Activated CD4-positive, alpha-beta T cell treated with anti-CD3 and anti-CD28 coated beads, Interleukin-2, amount 50 U/mL, for 1 hour (primary cell): ENCODE data around the gene COMT.
A peak's percentile ranks its signal among the peaks of the same experiment; 100 is the strongest.

Experiments
- DNase-seq: peaks from one replicate; pipeline ENCODE4 v3.0.0-alpha.2; 2020

The COMT gene

DNA sequence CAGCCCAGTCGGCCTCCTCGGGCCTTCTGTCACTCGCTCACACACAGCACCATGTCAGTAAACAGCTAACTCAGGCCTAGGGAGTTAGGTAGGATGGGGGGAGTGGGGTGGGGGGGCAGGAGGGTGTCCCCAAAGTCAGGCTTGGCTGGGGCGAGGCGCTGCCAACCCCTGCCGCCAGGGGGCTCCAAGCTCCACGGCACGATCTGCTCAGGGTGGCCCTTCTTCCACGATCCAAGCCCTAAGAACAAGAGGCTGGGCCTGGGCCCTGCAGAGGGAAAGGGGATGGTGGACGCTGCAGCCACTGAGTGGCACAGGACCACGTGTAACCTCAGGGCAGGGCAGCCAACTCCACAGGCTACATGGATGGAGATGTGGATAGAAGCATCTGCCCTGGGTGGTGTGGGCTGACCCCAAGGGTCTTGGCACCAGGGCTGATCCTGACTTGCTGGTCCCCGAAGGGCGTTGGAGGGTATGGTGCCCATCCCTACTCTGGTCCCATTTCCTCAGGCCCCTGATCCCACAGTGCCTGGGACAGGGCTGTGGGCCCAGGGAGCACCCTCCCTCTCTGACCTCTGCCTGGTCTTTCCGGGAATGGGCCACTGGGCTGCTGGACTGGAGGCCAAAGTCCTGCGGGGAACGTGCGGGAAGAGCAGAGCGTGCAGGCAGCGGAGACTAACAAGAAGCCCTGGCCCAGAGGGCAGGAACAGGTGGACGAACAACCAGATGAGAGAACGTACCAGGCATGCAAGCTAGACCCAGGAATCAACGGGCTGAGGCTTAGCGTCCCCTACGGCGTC lies 29.1 kb downstream of the COMT start:
- peak; percentile 83 for DNase-seq

DNA sequence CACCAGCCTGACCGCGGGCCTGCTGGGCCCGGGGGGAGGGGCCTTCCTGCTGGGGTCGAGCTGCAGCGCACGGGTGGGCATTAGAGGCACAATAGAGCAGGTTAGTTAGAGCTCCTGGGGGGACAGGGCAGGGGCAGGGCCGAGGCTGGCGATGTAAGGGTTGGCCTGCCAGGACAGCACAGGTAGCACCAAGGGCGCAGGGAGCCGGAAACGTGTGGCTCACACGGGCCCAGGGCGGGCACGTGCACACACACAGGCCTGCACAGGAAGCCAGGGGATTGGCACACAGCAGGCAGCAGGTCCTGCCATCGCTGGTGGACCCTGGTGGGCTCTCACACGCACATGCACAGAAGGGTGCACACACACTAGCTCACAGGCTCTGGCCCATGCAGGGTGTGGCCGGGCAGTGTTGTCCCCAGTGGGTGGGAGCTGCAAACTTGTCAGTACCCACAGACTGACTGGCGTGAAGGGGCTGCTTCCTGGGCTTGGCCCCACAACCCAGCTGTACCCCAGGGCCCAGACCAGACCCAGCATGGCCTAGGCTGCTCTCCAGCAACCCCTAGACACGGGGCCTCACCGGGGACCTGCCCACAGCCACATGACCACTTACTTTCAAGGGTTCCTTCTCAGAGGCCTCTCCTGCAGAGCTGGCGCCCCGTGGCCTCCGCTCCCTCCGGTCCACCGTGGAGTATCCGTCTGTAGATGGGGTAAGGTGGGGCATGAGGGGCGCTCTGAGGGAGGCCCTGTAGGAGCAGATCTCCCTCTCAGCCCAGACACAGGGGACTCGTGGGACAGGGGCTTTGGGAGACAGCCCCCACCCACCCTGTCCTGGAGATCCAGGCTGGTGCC lies 29.9 kb downstream of the COMT start:
- DNase-seq = no peak

- no peak for DNase-seq
Observed at GRCh38 chr22:19972251-19972650, 30.7 kb downstream of the COMT start.

- DNase-seq = no peak
Observed at GRCh38 chr22:19972652-19973550, 31.3 kb downstream of the COMT start.

DNA sequence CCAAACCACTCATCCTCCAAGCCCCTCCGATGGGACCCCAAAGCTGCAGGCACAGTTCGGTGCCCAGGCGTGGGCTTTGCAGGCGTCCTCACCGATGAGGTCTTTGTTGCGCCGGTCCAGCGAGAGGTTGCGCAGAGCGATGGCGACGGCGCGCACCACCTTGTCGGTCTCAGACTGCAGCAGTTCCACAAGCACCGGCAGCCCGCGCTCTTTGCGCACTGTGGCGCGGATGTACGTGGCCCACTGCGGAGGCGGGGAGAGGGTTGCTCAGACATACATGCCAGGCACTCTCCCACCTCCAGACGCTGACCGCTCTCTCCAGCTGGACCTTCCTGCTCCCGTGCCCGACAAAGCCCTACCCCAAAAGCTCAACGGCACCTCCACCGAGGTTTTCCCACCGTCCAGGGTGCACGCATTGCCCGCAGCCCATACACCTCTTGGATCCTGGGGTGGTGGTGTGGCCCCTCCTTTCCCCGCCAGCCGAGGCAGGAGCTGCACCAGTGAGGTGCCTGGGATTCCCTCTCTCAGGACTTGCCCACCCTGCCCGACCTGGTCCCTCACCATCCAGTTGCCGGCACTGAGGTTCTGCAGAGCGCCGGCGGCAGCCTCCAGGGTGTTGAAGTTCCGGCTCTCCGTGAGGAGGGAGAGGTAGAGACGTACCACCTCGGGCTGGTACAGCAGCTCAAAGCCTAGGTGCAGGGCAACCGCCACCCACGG lies 32.1 kb downstream of the COMT start:
- no peak for DNase-seq

GRCh38 chr22:19974268-19974861 lies 32.8 kb downstream of the COMT start:
- DNase-seq = no peak

- no peak for DNase-seq
Observed at GRCh38 chr22:19974935-19975706, 33.5 kb downstream of the COMT start.

GRCh38 chr22:19975707-19976035 lies 34.1 kb downstream of the COMT start:
- no peak for DNase-seq

DNA sequence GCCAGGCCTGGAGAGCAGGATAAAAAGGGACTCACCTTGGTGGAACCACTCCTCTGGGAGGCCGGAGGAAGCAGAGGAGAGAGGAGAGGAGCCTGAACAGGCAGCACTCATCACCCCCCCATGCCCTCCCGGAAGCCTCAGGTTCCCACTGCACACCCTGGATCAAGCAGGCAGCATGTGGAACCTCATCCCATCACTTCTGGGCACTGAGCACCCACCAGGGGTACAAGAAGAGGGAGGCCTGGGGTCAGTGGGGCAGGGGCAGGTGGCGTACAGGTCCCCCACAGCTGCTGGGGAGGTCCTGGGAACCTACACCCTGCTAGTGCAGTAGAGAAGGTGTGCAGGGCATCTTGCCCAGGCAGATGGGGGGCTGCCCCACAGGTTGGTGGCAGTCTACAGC lies 35.1 kb downstream of the COMT start:
- no peak for DNase-seq

- DNase-seq = no peak
Observed at GRCh38 chr22:19977296-19978243, 36.0 kb downstream of the COMT start.

GRCh38 chr22:19978748-19979147 lies 37.2 kb downstream of the COMT start:
- DNase-seq = no peak

GRCh38 chr22:19979712-19980493 lies 38.3 kb downstream of the COMT start:
- DNase-seq = no peak

DNA sequence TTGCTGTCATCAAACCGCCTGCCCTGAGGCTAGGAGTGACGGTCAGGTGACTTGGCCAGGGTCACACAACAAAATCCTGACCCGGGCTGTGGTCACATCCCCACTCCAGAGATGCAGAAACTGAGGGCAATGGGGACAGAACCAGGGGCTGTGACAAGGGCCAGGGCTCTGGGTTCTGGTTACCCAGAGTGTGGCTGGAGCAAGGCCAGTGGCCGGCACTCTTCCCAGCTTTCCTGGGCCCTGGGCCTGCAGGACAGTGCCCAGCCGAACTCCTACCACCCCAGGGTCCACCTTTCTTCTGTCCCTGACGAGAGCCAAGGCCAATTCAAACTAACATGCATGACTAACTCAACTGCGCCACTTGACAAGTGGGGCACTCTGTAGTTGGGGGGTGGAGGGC lies 39.2 kb downstream of the COMT start:
- DNase-seq = no peak

GRCh38 chr22:19981171-19981960 lies 39.8 kb downstream of the COMT start:
- DNase-seq = no peak

DNA sequence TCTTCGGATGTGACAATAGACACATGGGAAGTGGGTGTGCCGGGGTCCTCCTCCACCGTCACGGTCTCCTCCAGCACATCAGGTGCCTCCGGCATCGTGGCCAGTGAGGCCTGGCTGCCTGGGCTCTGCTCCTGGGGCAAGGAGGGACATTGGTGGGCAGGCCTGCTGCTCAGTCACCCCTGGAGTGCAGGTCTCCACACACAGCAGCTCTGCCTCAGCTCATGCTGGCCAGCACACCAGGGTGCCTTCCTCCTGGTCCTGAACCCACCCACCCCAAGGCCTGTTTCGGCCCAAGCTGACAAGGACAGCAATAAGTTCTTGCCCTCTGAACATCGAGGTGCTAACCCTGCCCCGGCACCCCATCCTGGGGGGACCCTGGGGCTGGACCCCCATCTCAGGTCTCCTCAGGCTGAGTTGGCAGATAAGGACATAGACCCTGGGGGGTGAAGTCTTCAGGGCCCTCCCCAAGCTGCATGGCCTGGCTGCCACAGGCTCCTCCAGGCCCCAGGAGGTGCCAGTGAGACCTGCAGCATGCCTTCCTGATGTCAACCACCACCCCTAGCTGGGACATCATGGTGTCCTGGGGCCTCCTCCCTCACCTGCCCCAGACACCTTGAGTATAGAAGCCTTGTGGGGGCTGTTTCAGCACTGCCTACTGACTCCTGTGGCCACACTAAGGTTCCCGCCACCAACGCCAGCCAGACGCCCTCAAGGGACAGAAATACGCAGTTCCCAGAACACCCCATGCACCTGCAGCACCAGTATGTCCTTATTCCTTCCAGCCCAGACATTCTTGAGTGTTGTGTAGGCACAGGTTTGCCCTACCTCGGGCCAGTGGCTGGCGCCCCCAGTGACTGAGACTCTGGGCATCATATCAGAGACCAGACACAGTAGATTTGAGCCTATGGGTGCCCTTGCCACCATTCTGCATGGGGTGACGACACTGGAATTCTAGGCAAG lies 40.7 kb downstream of the COMT start:
- no peak for DNase-seq

DNA sequence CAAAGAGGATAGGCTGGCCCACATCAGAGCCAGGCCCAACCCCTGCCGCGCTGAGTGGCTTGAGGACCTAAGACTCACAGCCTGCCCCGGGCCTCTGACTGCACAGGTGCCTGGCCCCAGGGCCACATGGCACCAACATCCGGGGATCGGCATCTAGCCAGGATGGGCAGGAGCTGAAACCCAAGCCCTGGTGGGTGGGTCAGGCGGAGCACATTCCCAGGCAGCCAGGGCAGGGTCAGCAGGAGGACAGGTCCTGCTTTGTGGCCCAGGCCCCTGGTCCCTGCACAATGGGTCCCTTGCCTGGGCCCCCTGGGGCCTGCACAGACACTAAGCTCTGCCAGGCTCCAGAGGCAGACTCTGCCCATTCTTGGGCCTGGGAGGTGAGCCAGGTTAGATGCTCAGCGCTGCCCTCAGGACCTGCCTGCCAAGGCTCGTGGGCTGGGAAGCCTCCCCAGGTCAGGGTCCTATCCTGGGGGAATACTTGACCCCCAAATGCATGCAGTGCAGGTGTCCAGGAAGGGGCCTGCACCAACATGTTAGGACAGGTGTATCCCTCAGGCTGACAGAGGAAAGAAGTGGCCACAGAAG lies 41.5 kb downstream of the COMT start:
- DNase-seq = no peak

GRCh38 chr22:19983741-19984140 lies 42.2 kb downstream of the COMT start:
- DNase-seq = no peak
